Ascending aorta (tissue), 2 donors: ENCODE results near the gene ARHGAP9. TPM values are rescaled to one million over a fixed set of nuclear protein-coding genes. Genes with fewer than 3 reads are reported as not detected.

ENCODE experiments used
- DNase-seq, 2 donors: peaks; one replicate each; pipeline ENCODE4 v3.0.0-alpha.2; 2019; ENCODE audit warnings: low spot score in 2 of 2
- H3K27ac ChIP-seq, 2 donors: fragments of 200-600 bp; sonication (generic); one replicate each; pipeline ENCODE4 v1.5.1; 2016 to 2017; ENCODE audit warnings: mild to moderate bottlenecking in 1 of 2
- H3K27me3 ChIP-seq: fragments of 200-600 bp; sonication (generic); one replicate; pipeline ENCODE4 v1.5.1; 2017
- H3K36me3 ChIP-seq, 2 donors: fragments of 200-600 bp; sonication (generic); one replicate each; pipeline ENCODE4 v1.5.1; 2016
- H3K4me1 ChIP-seq, 2 donors: fragments of 200-600 bp; sonication (generic); one replicate each; pipeline ENCODE4 v1.5.1; 2016 to 2017; ENCODE audit warnings: mild to moderate bottlenecking in 1 of 2
- H3K4me3 ChIP-seq, 2 donors: fragments of 200-600 bp; sonication (generic); one replicate each; pipeline ENCODE4 v1.5.1; 2016 to 2017; ENCODE audit warnings: mild to moderate bottlenecking in 1 of 2
- H3K9me3 ChIP-seq, 2 donors: fragments of 200-600 bp; sonication (generic); one replicate each; pipeline ENCODE4 v1.5.1; 2016
- CTCF ChIP-seq, 3 experiments: fragments of 200-600 bp in 2 of 3; fragments of 450-650 bp in 1 of 3; sonication (generic) in 2 of 3; IDR thresholded peaks; one replicate each; pipeline ENCODE4 v1.5.1; 2016 to 2019; ENCODE audit warnings: antibody characterized with exemption in 3 of 3, mild to moderate bottlenecking in 1 of 3, moderate library complexity in 1 of 3
- intact Hi-C: fragments of 100-400 bp; cut with DNase I; formaldehyde crosslinking; loops from one replicate; pipeline ENCODE4 v1.15.1; 2023
- total RNA-seq: library from RNA; depleted of rRNA; stranded (reverse); fragments of >200 nt; gene quantifications from one replicate; pipeline ENCODE4 v1.1.0, GENCODE V29; 2016

ARHGAP9 gene
- total RNA-seq, 1 donor from 2014 or later: 21.6 TPM

- no peak overlapping the region for H3K27ac ChIP-seq
- intact Hi-C loops: no loop called here
- H3K9me3 ChIP-seq: no peaks in the 10 kb centered on the region
- no peaks in the 10 kb centered on the region for H3K36me3 ChIP-seq
- no peaks in the 10 kb centered on the region for H3K27me3 ChIP-seq
- no peak for DNase-seq
- H3K4me3 ChIP-seq: no peak overlapping the region
- H3K4me1 ChIP-seq: peaks cover 0 to 13% of the 10 kb centered on the region in 2 donors
- no peak for TF ChIP-seq CTCF (IDR thresholded peaks at IDR 0.05)
These were observed 13.7 kb downstream of the ARHGAP9 start for GRCh38 chr12:57465747-57466505.

- no peaks in the 10 kb centered on the region for H3K36me3 ChIP-seq
- no peak overlapping the region for H3K4me3 ChIP-seq
- H3K4me1 ChIP-seq: peaks cover 3 to 20% of the 10 kb centered on the region in 2 donors
- H3K27me3 ChIP-seq: no peaks in the 10 kb centered on the region
- H3K9me3 ChIP-seq: no peaks in the 10 kb centered on the region
- no peak for DNase-seq
- intact Hi-C loops: no loop called here
- TF ChIP-seq CTCF (IDR thresholded peaks at IDR 0.05): no peak
- H3K27ac ChIP-seq: no peak overlapping the region
These were observed 14.5 kb downstream of the ARHGAP9 start for GRCh38 chr12:57465030-57465746.

- H3K36me3 ChIP-seq: no peaks in the 10 kb centered on the region
- no peaks in the 10 kb centered on the region for H3K27me3 ChIP-seq
- no peak for TF ChIP-seq CTCF (IDR thresholded peaks at IDR 0.05)
- H3K4me1 ChIP-seq: peaks cover 3 to 24% of the 10 kb centered on the region in 2 donors
- no peak for DNase-seq
- no peak overlapping the region for H3K27ac ChIP-seq
- H3K9me3 ChIP-seq: no peaks in the 10 kb centered on the region
- intact Hi-C loops: no loop called here
- no peak overlapping the region for H3K4me3 ChIP-seq
These were observed 15.1 kb downstream of the ARHGAP9 start for GRCh38 chr12:57464569-57464968.

- Histone ChIP-seq H3K36me3 (no peaks in the 10 kb centered on the region), H3K27me3 (no peaks in the 10 kb centered on the region), H3K4me1 (peaks cover 3 to 30% of the 10 kb centered on the region in 2 donors), H3K4me3 (peak overlapping the region; percentile 71 to 89), H3K9me3 (no peaks in the 10 kb centered on the region), H3K27ac (peak overlapping the region; percentile 76 to 87)
- DNase-seq: no peak
- TF ChIP-seq CTCF (IDR thresholded peaks at IDR 0.05): no peak
- intact Hi-C loops: no loop called here
These were observed 16.8 kb downstream of the ARHGAP9 start for GRCh38 chr12:57462912-57463253.

- no peaks in the 10 kb centered on the region for H3K27me3 ChIP-seq
- H3K9me3 ChIP-seq: no peaks in the 10 kb centered on the region
- peak in 1 of 2 donors; percentile 94 for DNase-seq
- intact Hi-C loops: no loop called here
- peak; percentile 93 to 97 (median 95) for TF ChIP-seq CTCF (IDR thresholded peaks at IDR 0.05)
- H3K4me3 ChIP-seq: peak overlapping the region; percentile 71 to 89
- no peaks in the 10 kb centered on the region for H3K36me3 ChIP-seq
- peak overlapping the region; percentile 76 to 87 for H3K27ac ChIP-seq
- peaks cover 3 to 30% of the 10 kb centered on the region in 2 donors for H3K4me1 ChIP-seq
These were observed 17.3 kb downstream of the ARHGAP9 start for GRCh38 chr12:57462251-57462911.
